PC-9 (cell line): ENCODE measurements around the gene STUB1. TPM values are rescaled to one million over a fixed set of nuclear protein-coding genes. Genes with fewer than 3 reads are reported as not detected.

ENCODE experiments used
- BruUV-seq: library from RNA; stranded (reverse); fragments of 400-500 nt; replicated peaks from 2 replicates; lab custom pipeline; 2021; lab: Mats Ljungman, UMichigan
- CTCF ChIA-PET: fragments of 300-600 bp; sonication (Branson Sonifier 250); formaldehyde crosslinking; loops from one replicate; lab custom pipeline; 2022; ENCODE audit warnings: antibody characterized with exemption; lab: Charles Lee
- POLR2A ChIA-PET: fragments of 300-600 bp; sonication (Branson Sonifier 250); formaldehyde crosslinking; loops from one replicate; lab custom pipeline; 2022; ENCODE audit warnings: antibody characterized with exemption; ENCODE audit not compliant: unreplicated experiment; lab: Charles Lee
- DNase-seq, 2 experiments: peaks; one replicate each; pipeline versions ENCODE4 v3.0.0 to v3.0.0-alpha.2; 2015 to 2022; ENCODE audit warnings: mixed read lengths in 1 of 2
- H2AFZ ChIP-seq: fragments of 200-600 bp; sonication (generic); 2 replicates; pipeline ENCODE4 v1.8.1; 2017; ENCODE audit warnings: antibody characterized with exemption
- H3F3A ChIP-seq: fragments of 200-600 bp; sonication (generic); 2 replicates; pipeline ENCODE4 v1.8.1; 2017; ENCODE audit warnings: antibody characterized with exemption, mild to moderate bottlenecking, low read depth; ENCODE audit not compliant: insufficient read depth
- H3K27ac ChIP-seq: fragments of 200-600 bp; sonication (generic); 2 replicates; pipeline ENCODE4 v1.6.1; 2016; ENCODE audit warnings: mixed run types
- H3K27me3 ChIP-seq: fragments of 200-600 bp; sonication (generic); 2 replicates; pipeline ENCODE4 v1.6.1; 2016; ENCODE audit warnings: low read depth, mixed run types; ENCODE audit not compliant: insufficient read depth
- H3K36me3 ChIP-seq: fragments of 200-600 bp; sonication (generic); 2 replicates; pipeline ENCODE4 v1.6.1; 2016; ENCODE audit warnings: low read depth, mixed run types
- H3K4me1 ChIP-seq: fragments of 200-600 bp; sonication (generic); replicated peaks from 2 replicates; pipeline ENCODE4 v1.6.1; 2016; ENCODE audit warnings: mixed run types; ENCODE audit not compliant: insufficient read depth
- H3K4me2 ChIP-seq: fragments of 200-600 bp; sonication (generic); 2 replicates; pipeline ENCODE4 v1.6.1; 2017; ENCODE audit warnings: mixed run types
- H3K4me3 ChIP-seq: fragments of 200-600 bp; sonication (generic); 2 replicates; pipeline ENCODE4 v1.6.1; 2016; ENCODE audit warnings: mixed run types
- H3K79me2 ChIP-seq: fragments of 200-600 bp; sonication (generic); 2 replicates; pipeline ENCODE4 v1.6.1; 2017; ENCODE audit warnings: low read depth, mixed run types
- H3K9me2 ChIP-seq: fragments of 200-600 bp; sonication (generic); 2 replicates; pipeline ENCODE4 v1.8.1; 2017; ENCODE audit warnings: mild to moderate bottlenecking; ENCODE audit not compliant: insufficient read depth
- H3K9me3 ChIP-seq: fragments of 200-600 bp; sonication (generic); 2 replicates; pipeline ENCODE4 v1.8.1; 2016; ENCODE audit warnings: low read depth; ENCODE audit not compliant: insufficient read depth
- H4K20me1 ChIP-seq: fragments of 200-600 bp; sonication (generic); 2 replicates; pipeline ENCODE4 v1.8.1; 2017; ENCODE audit not compliant: insufficient read depth
- CTCF ChIP-seq: fragments of 200-600 bp; sonication (generic); conservative IDR thresholded peaks from 2 replicates; pipeline ENCODE4 v1.6.1; 2017; ENCODE audit warnings: mixed run types, antibody characterized with exemption, mild to moderate bottlenecking, moderate library complexity
- EZH2 ChIP-seq: fragments of 200-600 bp; sonication (generic); IDR thresholded peaks from 2 replicates; pipeline ENCODE4 v1.8.0; 2017; ENCODE audit warnings: antibody characterized with exemption, low read depth
- intact Hi-C: fragments of 100-400 bp; cut with micrococcal nuclease; formaldehyde crosslinking; loops from one replicate; pipeline ENCODE4 v1.10.0; 2022; ENCODE audit not compliant: unreplicated experiment
- total RNA-seq: library from RNA; stranded (reverse); gene quantifications from 2 replicates; pipeline ENCODE4 v1.2.3, GENCODE V29; 2021

Gene STUB1
- total RNA-seq, 1 experiment from 2014 or later: 174 TPM

- Histone ChIP-seq H3K27ac (no peak overlapping the region), H3K9me2 (no peaks in the 10 kb centered on the region), H3K4me2 (no peak overlapping the region), H3K79me2 (peaks cover 4% of the 10 kb centered on the region; the same call in 1 of the 2 replicates), H3F3A (peaks cover 34% of the 10 kb centered on the region), H3K27me3 (no peaks in the 10 kb centered on the region), H3K36me3 (no peaks in the 10 kb centered on the region), H3K9me3 (no peaks in the 10 kb centered on the region), H3K4me1 (peaks cover 8% of the 10 kb centered on the region), H2AFZ (no peak overlapping the region), H4K20me1 (peaks cover 4% of the 10 kb centered on the region; the same call in 1 of the 2 replicates), H3K4me3 (no peak overlapping the region)
- no TSS peak for BruUV-seq
- peak in 1 of 2 experiments; percentile 24 for DNase-seq
- intact Hi-C loops: no loop called here
- CTCF ChIA-PET: no interaction called here
- TF ChIP-seq EZH2: no peak
- no peak for TF ChIP-seq CTCF
- POLR2A ChIA-PET: interaction anchor here (1.4 kb wide), 1 partner anchor 29 kb away, joined by 6 read pairs; no protein-coding TSS in a partner anchor
Measured at GRCh38 chr16:725041-725376, 44.8 kb downstream of the STUB1 start.

DNA sequence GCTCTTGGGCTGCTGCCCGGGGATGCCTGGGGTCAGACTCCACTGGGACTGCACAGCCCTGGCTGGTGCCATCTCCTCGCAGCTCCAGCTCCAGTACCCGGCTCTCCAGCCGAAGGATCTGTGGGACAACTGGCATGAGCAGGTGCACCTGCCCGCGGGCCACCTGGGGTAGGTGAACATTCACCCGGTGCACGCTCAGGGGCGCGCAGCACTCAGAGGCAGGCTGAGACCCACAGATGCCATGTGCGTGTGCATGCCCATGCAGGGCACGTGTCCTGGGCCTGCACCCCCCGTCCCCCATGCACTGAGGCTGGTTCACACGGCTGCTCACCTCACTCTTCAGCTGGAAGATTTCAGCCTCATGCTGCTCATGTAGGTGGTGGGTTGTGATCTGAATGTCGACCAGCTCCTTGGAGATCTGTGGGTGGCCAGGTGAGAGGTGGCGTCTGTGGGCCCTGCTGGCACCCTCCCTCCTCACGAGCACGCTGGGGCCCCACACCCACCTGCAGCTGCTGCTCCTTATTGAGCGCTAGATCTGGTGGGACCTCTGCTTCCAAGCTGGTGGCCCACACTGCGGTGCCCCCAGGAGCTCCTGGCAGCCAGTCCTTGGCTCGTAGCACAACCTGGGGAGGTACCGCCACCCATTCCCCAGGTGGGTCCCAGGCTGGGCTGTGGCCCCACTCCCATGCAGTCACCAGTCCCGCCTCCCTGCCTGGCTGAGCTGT, 45.4 kb downstream of the STUB1 start:
- H3K4me2 ChIP-seq: no peak overlapping the region
- ChIA-PET POLR2A (interaction anchor here (0.6 to 1.4 kb wide), 5 partner anchors 11 to 70 kb away, joined by 3 to 6 read pairs (median 3); partner anchors contain the start of genes CHTF18, METRN and RPUSD1), CTCF (interaction anchor here (0.6 kb wide), 1 partner anchor 256 kb away, joined by 10 read pairs; the partner anchor contains the start of gene SOX8)
- H2AFZ ChIP-seq: no peak overlapping the region
- H3K27ac ChIP-seq: no peak overlapping the region
- peaks cover 4% of the 10 kb centered on the region; the same call in 1 of the 2 replicates for H4K20me1 ChIP-seq
- H3K27me3 ChIP-seq: no peaks in the 10 kb centered on the region
- H3F3A ChIP-seq: peaks cover 31% of the 10 kb centered on the region
- H3K9me2 ChIP-seq: no peaks in the 10 kb centered on the region
- intact Hi-C loops: no loop called here
- H3K79me2 ChIP-seq: peaks cover 4% of the 10 kb centered on the region; the same call in 1 of the 2 replicates
- no peak overlapping the region for H3K4me3 ChIP-seq
- no peak for DNase-seq
- TF ChIP-seq EZH2 (no peak), CTCF (no peak)
- peaks cover 6% of the 10 kb centered on the region; the same call in 1 of the 2 replicates for H3K4me1 ChIP-seq
- H3K9me3 ChIP-seq: no peaks in the 10 kb centered on the region
- BruUV-seq: no TSS peak
- H3K36me3 ChIP-seq: no peaks in the 10 kb centered on the region

DNA sequence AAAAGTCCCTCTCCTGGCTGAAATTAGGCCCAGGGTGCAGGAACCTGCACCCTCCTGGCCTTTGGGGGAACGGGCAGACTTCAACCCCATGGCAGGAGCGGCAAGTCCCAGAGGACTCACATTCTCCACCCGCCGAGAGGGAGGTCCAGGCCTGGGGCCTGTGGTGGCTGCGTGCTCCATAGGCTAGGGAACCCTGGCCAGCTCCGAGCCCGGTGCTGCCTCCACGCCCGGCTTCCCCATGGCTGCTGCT, 45.9 kb downstream of the STUB1 start:
- TF ChIP-seq CTCF: no peak
- TF ChIP-seq EZH2: no peak
- Histone ChIP-seq H3K36me3 (no peaks in the 10 kb centered on the region), H2AFZ (no peak overlapping the region), H3K4me2 (0 out of 2 replicates have a peak overlapping the region, but pooled peaks have one; percentile 99), H3K9me3 (no peaks in the 10 kb centered on the region), H3K79me2 (peaks cover 4% of the 10 kb centered on the region; the same call in 1 of the 2 replicates), H3K27ac (no peak overlapping the region), H3K9me2 (no peaks in the 10 kb centered on the region), H3K27me3 (no peaks in the 10 kb centered on the region), H3K4me3 (no peak overlapping the region), H4K20me1 (peaks cover 4% of the 10 kb centered on the region; the same call in 1 of the 2 replicates), H3K4me1 (peaks cover 6% of the 10 kb centered on the region; the same call in 1 of the 2 replicates), H3F3A (peaks cover 29% of the 10 kb centered on the region)
- ChIA-PET CTCF (no interaction called here), POLR2A (interaction anchor here (0.6 to 1.2 kb wide), 4 partner anchors 11 to 70 kb away, joined by 3 read pairs; partner anchors contain the start of genes CHTF18, METRN and RPUSD1)
- DNase-seq: peak in 1 of 2 experiments; percentile 15
- intact Hi-C loops: no loop called here
- no TSS peak for BruUV-seq
